Measurements from ENCODE around the gene ING3. TPM values are rescaled to one million over a fixed set of nuclear protein-coding genes. Genes with fewer than 3 reads are reported as not detected.

ING3 gene
- total RNA-seq, 1 experiment from 2014 or later = 18.9 TPM

GRCh38 chr7:121020249-121020988 lies 69.8 kb downstream of the ING3 start:
- no peak for DNase-seq (ENCODE audit: low spot score)
- in situ Hi-C loops (cut with HindIII; ENCODE audit: low sequenced_read_pairs) = no loop called here

DNA sequence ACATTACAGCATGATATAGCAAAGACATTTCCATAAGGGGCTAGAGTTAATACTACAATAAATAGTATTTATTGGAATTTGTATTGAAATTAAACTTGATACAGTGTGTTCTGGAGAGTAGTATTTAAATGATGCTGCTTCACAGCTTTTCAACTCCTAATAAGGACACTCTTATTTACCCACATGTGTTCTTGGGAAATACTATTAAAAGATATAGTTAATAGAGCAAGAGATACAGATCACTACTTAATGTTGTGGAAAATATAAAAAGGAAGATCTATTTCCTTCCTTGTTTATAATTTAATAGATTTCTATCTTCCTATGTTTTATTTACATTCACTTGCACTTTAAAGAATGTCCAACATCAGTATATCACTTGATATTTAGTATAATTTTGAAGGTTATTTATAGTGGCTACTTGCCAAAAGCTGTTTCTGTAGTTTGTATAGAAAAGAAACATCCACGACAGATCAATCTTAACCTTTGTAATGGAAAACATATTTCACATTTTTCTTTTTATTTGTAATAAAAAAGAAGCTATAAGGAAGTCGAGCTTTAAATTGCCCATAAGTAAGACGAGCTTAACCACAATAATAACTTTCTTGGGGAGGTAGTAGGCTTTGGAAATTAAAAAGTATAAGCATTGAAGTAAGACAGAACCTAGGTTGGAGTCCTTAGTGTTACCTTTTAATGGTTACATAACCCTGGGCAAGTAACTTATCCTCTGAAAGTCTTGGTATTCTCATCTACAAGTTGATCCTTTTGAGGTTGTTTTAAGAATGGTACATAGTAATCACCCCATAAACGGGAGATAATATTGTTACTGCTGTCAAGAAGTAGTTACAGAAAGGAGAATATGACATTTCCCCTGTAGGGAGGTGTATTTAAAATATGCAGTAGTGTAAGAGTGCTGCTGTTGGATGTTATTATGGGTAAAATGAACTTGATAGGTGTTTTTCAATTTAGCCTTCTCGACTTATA lies 70.7 kb downstream of the ING3 start:
- DNase-seq (ENCODE audit: low spot score) = no peak
- in situ Hi-C loops (cut with HindIII; ENCODE audit: low sequenced_read_pairs) = no loop called here

DNA sequence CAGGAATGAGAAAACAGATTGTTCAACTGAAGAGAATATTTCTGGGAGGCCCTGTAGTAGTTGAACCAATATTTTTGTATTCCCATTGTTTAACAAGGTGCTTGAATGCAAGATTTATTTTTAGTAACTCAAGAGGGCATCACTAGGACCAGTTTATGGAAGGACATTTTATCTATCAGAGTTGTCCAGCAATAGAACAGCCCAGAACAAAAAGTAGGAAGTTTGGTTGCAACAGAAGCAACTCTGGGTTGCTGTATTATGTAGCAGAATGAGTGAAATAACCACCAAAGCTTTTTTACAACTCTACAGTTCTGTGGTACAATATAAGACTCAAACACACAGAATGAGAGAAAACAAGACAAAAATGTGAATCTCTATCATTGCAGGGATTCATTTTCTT lies 72.6 kb downstream of the ING3 start:
- no peak for DNase-seq (ENCODE audit: low spot score)
- in situ Hi-C loops (cut with HindIII; ENCODE audit: low sequenced_read_pairs) = no loop called here

GRCh38 chr7:121023683-121024511 lies 73.3 kb downstream of the ING3 start:
- DNase-seq (ENCODE audit: low spot score) = no peak
- in situ Hi-C loops (cut with HindIII; ENCODE audit: low sequenced_read_pairs) = no loop called here

DNA sequence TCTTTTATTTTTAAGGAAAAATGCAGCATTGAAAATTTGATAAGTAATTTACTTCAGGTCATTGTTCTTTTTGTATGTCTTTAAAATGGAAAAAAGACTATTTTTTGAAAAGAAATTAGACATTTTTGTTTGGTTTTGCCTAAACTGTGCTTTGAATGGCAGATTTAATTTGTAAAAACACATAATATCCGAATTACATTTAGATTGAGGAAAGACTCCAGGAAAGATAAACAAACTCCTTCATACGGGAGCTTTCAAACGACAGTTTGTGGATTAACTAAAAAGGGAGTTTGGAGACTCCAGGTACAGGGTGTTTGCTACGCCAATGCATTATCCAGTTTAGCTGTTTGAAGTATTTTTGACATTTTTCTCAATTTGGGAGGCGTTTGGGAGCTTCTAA lies 74.0 kb downstream of the ING3 start:
- in situ Hi-C loops (cut with HindIII; ENCODE audit: low sequenced_read_pairs) = no loop called here
- DNase-seq (ENCODE audit: low spot score) = no peak

- in situ Hi-C loops (cut with HindIII; ENCODE audit: low sequenced_read_pairs) = no loop called here
- no peak for DNase-seq (ENCODE audit: low spot score)
Observed at GRCh38 chr7:121026159-121026558, 75.6 kb downstream of the ING3 start.

- in situ Hi-C loops (cut with HindIII; ENCODE audit: low sequenced_read_pairs) = no loop called here
- DNase-seq (ENCODE audit: low spot score) = no peak
Observed at GRCh38 chr7:121026577-121027111, 76.1 kb downstream of the ING3 start.

Other genes with a start within 250 kb of the ING3 start
- 0.80 TPM in 1 of 2 replicates, not detected in the other for gene TSPAN12, start 92.6 kb upstream of the ING3 start, total RNA-seq (2014; rRNA removed; shearing (Covaris generic))
- 21.5 and 30.7 TPM in 2 replicates for gene CPED1, start 37.9 kb downstream of the ING3 start, total RNA-seq (2014; rRNA removed; shearing (Covaris generic))